GM21526 (cell line): ENCODE data around the gene LRRK1.

Experiments
- ATAC-seq: cut with Tn5 transposase; IDR thresholded peaks from one replicate; pipeline ENCODE4 v1.9.1; 2021; ENCODE audit warnings: moderate library complexity; ENCODE audit not compliant: unreplicated experiment, low FRiP score

LRRK1 gene

GRCh38 chr15:101001056-101001455, 81.9 kb downstream of the LRRK1 start:
- no peak for ATAC-seq

GRCh38 chr15:101001796-101002195, 82.6 kb downstream of the LRRK1 start:
- ATAC-seq: no peak

DNA sequence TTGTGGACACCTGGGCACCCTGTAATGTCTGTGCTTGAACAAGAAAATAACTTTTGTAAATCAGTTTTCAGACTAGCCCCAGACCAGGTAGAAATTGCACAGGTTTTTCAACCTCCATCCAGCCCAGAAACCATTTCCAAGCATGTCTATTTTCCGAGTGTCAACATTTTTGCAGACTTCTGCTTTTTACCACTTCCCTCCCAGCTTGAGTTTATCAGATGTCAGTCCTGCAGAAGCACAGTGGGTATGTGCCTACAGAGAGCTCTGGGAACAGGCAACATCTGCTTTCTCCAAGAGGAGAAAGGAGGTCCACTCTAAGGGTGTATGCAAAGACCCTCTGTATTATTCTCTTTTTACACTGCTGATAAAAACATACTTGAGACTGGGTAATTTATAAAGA, 83.9 kb downstream of the LRRK1 start:
- ATAC-seq: no peak

DNA sequence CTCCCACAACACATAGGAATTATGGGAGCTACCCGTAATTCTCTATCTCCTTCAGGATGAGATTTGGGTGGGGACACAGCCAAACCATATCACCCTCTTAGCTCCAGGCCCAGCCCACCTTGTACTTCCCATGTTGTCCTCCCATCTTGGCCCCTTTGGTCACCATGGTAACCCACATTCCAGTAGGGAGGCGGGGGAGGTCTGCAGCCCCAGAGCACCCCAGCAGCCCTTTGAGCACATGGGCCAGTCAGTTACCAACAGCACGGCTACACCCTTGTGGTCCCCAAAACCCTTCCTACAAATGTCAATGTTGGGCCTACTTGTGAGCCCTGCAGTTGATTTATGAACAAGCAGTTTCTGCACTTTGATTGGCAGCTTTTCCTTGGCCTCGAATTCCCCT, 84.5 kb downstream of the LRRK1 start:
- ATAC-seq: no peak

- ATAC-seq: no peak
Measured at GRCh38 chr15:101004500-101004899, 85.3 kb downstream of the LRRK1 start.

DNA sequence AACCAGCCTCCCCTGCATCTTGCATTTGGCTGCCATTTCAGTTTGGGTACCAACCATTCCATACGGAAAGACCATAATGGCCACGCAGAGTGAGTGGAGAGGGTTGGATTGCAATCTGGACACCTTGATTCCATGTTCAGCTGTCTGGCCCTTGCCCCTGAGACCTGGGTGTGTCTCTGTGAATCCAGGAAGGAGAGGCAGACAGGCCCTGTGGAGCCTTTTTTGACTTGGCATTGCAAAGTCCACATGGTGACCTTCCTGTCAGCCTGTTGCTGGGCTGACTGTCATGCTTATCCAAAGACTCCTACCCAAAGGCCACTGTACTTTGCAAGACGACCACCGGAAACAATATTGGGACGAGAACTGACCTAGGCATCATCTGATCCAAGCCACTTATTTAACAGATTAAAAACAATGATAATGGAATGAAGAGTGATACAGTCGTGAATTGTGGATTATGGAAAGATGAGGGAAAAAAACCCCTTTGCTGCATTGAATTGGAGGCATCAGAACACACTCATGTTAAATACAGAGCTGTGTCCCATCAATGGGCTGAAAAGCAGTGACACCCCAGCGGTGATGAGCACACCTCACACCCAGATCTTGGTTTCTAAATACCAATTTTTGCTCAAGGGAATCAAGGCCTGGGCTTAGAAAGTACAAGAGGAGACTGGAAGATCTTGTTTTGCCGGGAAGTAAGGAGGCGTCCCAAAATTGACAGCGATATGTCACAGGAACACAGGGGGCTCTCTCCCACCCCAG, 86.0 kb downstream of the LRRK1 start:
- ATAC-seq: no peak

DNA sequence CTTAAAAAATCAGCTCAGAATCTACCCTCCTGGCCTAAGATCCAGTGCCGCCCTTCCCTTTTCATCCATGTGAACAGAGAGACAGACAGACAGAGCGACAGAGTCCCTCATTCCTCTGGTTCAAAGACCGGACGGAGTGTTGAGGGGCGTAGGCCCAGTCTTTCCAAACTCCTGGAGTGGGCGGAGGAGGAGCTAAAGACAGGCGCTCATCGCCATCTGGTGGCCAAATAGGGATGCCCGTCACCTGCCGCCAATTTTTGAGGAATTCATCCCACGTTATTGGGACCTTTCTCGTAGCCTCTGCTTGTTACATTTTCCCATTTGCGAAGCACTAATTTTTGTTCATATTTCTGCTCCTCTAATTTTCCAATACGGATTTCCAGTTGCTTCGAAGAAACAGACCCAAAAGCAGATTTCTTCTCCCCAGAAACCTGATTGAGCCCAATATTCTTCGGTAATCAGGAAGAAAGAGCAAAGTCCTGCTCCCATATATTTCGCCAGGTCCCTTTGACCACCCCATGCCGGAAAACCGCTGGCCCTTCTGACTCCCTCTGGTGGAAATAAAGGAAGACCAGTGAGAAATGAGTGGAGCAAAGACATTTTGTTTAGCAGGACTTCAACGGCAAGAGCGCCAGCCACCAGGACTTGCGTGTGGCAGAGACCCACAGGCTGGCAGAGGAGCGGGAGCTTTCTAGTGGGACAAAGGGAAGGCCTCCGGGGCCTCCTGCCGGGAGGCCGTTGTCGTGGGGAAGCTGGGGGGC, 88.0 kb downstream of the LRRK1 start:
- ATAC-seq: peak; percentile 49

GRCh38 chr15:101008158-101009139, 89.3 kb downstream of the LRRK1 start:
- peak; percentile 79 for ATAC-seq

DNA sequence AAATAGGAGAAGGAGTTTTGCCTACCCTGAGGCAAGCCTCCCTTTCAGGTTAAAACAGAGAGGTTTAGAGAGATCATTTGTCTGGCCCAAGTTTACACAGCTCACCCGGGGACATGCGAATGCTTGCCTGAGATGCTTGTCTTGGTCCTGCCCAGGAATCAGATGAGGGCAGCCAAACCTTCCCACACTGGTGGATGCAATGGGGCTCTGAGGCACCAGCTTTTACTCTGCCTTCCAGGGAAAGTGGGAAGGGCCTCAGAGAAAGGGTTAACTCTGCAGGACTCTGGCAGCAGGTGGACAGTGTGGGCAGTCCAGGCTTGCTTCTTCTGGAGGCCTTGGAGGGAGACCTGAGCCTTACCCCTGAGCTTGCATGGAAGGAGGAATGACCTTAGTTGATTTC, 90.0 kb downstream of the LRRK1 start:
- ATAC-seq: no peak

- ATAC-seq: no peak
Measured at GRCh38 chr15:101010781-101011180, 91.6 kb downstream of the LRRK1 start.

- ATAC-seq: no peak
Measured at GRCh38 chr15:101012326-101013200, 93.4 kb downstream of the LRRK1 start.

DNA sequence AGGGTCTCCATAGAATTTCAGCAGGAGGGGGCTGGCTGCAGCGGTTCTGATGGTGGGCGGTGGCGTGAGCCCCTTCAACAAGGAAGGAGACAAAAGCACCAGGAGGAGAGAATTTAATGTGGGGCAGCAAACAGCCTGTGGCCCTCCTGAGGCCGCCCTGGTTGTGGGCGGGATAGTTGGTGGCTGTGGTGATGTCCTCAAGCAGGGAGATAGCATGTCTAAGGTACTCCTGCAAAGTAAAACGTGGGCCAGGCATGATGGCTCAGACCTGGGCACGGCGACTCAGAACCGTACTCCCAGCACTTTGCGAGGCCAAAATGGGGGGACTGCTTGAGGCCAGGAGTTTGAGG, 94.0 kb downstream of the LRRK1 start:
- ATAC-seq: no peak

GRCh38 chr15:101013769-101014675, 94.9 kb downstream of the LRRK1 start:
- no peak for ATAC-seq

- ATAC-seq: no peak
Measured at GRCh38 chr15:101014921-101015841, 96.0 kb downstream of the LRRK1 start.

DNA sequence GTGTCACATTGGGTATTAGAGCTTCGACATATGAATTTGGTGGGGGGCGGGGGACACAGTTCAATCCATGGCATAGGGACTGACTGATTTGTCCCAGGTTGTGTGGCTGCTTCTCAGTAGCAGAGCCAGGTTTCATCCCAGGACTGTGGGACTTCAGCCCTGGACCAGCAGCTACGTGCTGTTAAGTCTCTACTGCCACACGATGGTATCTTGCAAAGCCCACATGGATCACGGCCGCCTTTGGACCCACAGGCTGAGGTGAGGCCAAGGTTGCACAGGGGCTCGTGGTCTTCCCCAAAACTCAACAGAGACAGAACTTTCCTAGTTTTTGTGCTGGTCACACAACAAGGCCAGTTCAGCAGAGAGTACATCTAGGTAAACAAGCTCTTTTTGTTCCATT, 97.4 kb downstream of the LRRK1 start:
- no peak for ATAC-seq

DNA sequence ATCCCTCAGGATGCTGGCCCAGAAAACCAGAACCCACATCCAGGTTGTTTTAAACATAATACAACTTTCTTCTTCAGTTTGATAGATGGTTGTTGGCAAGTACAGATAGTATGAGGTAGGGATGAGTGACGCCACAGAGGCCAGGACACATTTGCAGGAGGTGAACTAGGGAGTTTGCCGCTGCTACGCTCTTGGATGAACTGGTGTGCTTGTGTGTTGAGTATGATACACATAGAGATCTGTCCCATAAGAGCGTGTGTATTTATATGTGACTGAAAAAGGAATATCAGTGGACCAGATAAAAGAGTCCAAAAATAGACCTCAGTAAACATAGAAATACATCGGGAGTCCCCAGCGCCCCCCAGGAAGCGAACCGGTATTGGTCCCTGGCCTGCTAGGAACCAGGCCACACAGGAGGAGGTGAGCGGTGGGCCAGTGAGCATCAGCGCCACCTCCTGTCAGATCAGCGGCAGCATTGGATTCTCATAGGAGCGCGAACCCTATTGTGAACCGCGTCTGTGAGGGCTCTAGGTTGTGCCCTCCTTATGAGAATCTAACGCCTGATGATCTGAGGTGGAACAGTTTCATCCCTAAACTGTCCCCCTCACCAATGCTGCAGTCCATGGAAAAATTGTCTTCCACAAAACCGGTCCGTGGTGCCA, 98.1 kb downstream of the LRRK1 start:
- ATAC-seq: no peak

- ATAC-seq: no peak
Measured at GRCh38 chr15:101018016-101018415, 98.9 kb downstream of the LRRK1 start.
